DMS79 (cell line): Measurements from ENCODE around the gene JUN.

Experiments
- DNase-seq: peaks from one replicate; lab custom pipeline; 2025; lab: John Stamatoyannopoulos, UW

Gene JUN

GRCh38 chr1:58783993-58784757, at the start of gene JUN:
TSS of gene JUN (minus strand) at chr1:58784047. CDS start at chr1:58783070, 977 bp downstream.
- peak; percentile 96 for DNase-seq

GRCh38 chr1:58833166-58833565, 49.3 kb upstream of the JUN start:
- no peak for DNase-seq

GRCh38 chr1:58830291-58830690, 46.4 kb upstream of the JUN start:
- no peak for DNase-seq

GRCh38 chr1:58829866-58830265, 46.0 kb upstream of the JUN start:
- DNase-seq = no peak

- DNase-seq = no peak
Observed at GRCh38 chr1:58827298-58827697, 43.5 kb upstream of the JUN start.

GRCh38 chr1:58824753-58825389, 41.0 kb upstream of the JUN start:
- no peak for DNase-seq

- DNase-seq = no peak
Observed at GRCh38 chr1:58823481-58824010, 39.7 kb upstream of the JUN start.

- DNase-seq = no peak
Observed at GRCh38 chr1:58821309-58821708, 37.5 kb upstream of the JUN start.

- no peak for DNase-seq
Observed at GRCh38 chr1:58818976-58819375, 35.1 kb upstream of the JUN start.

- DNase-seq = no peak
Observed at GRCh38 chr1:58818075-58818474, 34.2 kb upstream of the JUN start.

GRCh38 chr1:58816747-58817221, 32.9 kb upstream of the JUN start:
- DNase-seq = no peak

GRCh38 chr1:58816072-58816746, 32.4 kb upstream of the JUN start:
- peak; percentile 60 for DNase-seq

GRCh38 chr1:58815686-58816071, 31.8 kb upstream of the JUN start:
- no peak for DNase-seq

- no peak for DNase-seq
Observed at GRCh38 chr1:58815069-58815685, 31.3 kb upstream of the JUN start.

- no peak for DNase-seq
Observed at GRCh38 chr1:58814251-58815068, 30.6 kb upstream of the JUN start.

GRCh38 chr1:58813801-58814200, 30.0 kb upstream of the JUN start:
- no peak for DNase-seq

GRCh38 chr1:58813361-58813760, 29.5 kb upstream of the JUN start:
- no peak for DNase-seq

- no peak for DNase-seq
Observed at GRCh38 chr1:58812926-58813325, 29.1 kb upstream of the JUN start.

GRCh38 chr1:58812468-58812867, 28.6 kb upstream of the JUN start:
- DNase-seq = no peak

- no peak for DNase-seq
Observed at GRCh38 chr1:58811303-58811702, 27.5 kb upstream of the JUN start.

- DNase-seq = no peak
Observed at GRCh38 chr1:58809325-58810010, 25.6 kb upstream of the JUN start.
